K562 (cell line): ENCODE data around the gene PLS1. TPM values are rescaled to one million over a fixed set of nuclear protein-coding genes. Genes with fewer than 3 reads are reported as not detected.

ENCODE experiments used
- ATF4 ChIP-seq: fragments of 450-650 bp; formaldehyde crosslinking; IDR thresholded peaks from 2 replicates; pipeline ENCODE4 v1.4.0; 2022; ENCODE audit warnings: mild to moderate bottlenecking, moderate library complexity
- BCOR ChIP-seq: fragments of 450-650 bp; IDR thresholded peaks from 2 replicates; pipeline ENCODE4 v1.6.1; 2016
- BRF1 ChIP-seq: IDR thresholded peaks from 3 replicates; pipeline ENCODE4 v1.6.1; 2011; ENCODE audit warnings: borderline replicate concordance, mild to moderate bottlenecking; ENCODE audit not compliant: insufficient read length; ENCODE audit errors: extremely low read depth
- CTBP1 ChIP-seq: fragments of 450-650 bp; IDR thresholded peaks from 2 replicates; pipeline ENCODE4 v1.6.1; 2016; ENCODE audit warnings: borderline replicate concordance
- FOXJ3 ChIP-seq: sonication (generic); formaldehyde crosslinking; IDR thresholded peaks from 2 replicates; pipeline ENCODE4 v1.4.0; 2020; ENCODE audit warnings: mild to moderate bottlenecking, missing genetic modification reagents
- FOXP1 ChIP-seq: sonication (generic); formaldehyde crosslinking; IDR thresholded peaks from 2 replicates; pipeline ENCODE4 v1.8.0; 2022; ENCODE audit warnings: mild to moderate bottlenecking, missing genetic modification reagents
- GATA2 ChIP-seq: sonication (generic); formaldehyde crosslinking; IDR thresholded peaks from 2 replicates; pipeline ENCODE4 v1.4.0; 2020; ENCODE audit warnings: mild to moderate bottlenecking, missing genetic modification reagents
- GTF2E2 ChIP-seq: fragments of 200-800 bp; sonication (Bioruptor generic); IDR thresholded peaks from 2 replicates; pipeline ENCODE4 v1.6.1; 2016; ENCODE audit warnings: missing genetic modification characterization, missing compliant biosample characterization
- JUN ChIP-seq, 2 experiments: sonication (generic) in 1 of 2; formaldehyde crosslinking in 1 of 2; IDR thresholded peaks; 2 replicates each; pipeline versions ENCODE4 v1.6.1 to v1.8.0; 2012 to 2022; ENCODE audit warnings: borderline replicate concordance in 2 of 2, mild to moderate bottlenecking in 2 of 2, improper control_type of control experiment in 1 of 2, low read depth in 1 of 2, low read length in 1 of 2, missing genetic modification reagents in 1 of 2
- JUND ChIP-seq, 2 experiments: IDR thresholded peaks; 2 replicates in 1 of 2; 3 replicates in 1 of 2; pipeline ENCODE4 v1.6.1; 2011; ENCODE audit warnings: borderline replicate concordance in 2 of 2, low read depth in 2 of 2, low read length in 2 of 2, improper control_type of control experiment in 1 of 2, missing biosample characterization in 1 of 2, missing genetic modification characterization in 1 of 2, missing genetic modification reagents in 1 of 2
- POLR2B ChIP-seq: fragments of 450-650 bp; IDR thresholded peaks from 2 replicates; pipeline ENCODE4 v1.6.1; 2018; ENCODE audit warnings: low read depth; ENCODE audit not compliant: partially characterized antibody
- RAD21 ChIP-seq, 2 experiments: fragments of 250-450 bp in 1 of 2; fragments of 450-650 bp in 1 of 2; sonication (Bioruptor Pico) in 1 of 2; formaldehyde crosslinking in 1 of 2; IDR thresholded peaks in 1 of 2; conservative IDR thresholded peaks in 1 of 2; 2 replicates each; pipeline versions ENCODE4 v1.4.0 to v1.8.0; 2020 to 2022; ENCODE audit warnings: mild to moderate bottlenecking in 2 of 2, moderate library complexity in 1 of 2
- SMARCC2 ChIP-seq: fragments of 450-650 bp; IDR thresholded peaks from 2 replicates; pipeline ENCODE4 v1.6.1; 2017; ENCODE audit warnings: antibody characterized with exemption, moderate library complexity, mild to moderate bottlenecking, low read depth
- TFAM ChIP-seq: fragments of 250-450 bp; sonication (Bioruptor Pico); conservative IDR thresholded peaks from 2 replicates; pipeline ENCODE4 v1.5.0; 2021; ENCODE audit warnings: mild to moderate bottlenecking, moderate library complexity
- THRAP3 ChIP-seq: fragments of 450-650 bp; IDR thresholded peaks from 2 replicates; pipeline ENCODE4 v1.6.1; 2016; ENCODE audit warnings: mild to moderate bottlenecking, inconsistent platforms, borderline replicate concordance
- WHSC1 ChIP-seq: IDR thresholded peaks from one replicate; pipeline ENCODE4 v1.6.1; 2012; ENCODE audit warnings: low read length, control low read depth, inconsistent platforms
- ZNF316 ChIP-seq: fragments of 450-650 bp; IDR thresholded peaks from 2 replicates; pipeline ENCODE4 v1.6.1; 2016
- ZNF512 ChIP-seq: IDR thresholded peaks from 2 replicates; pipeline ENCODE4 v1.6.1; 2016; ENCODE audit warnings: missing genetic modification characterization, missing compliant biosample characterization
- ZNF589 ChIP-seq: fragments of 200-800 bp; sonication (Bioruptor generic); IDR thresholded peaks from 2 replicates; pipeline ENCODE4 v1.6.1; 2016; ENCODE audit warnings: low read depth, missing genetic modification characterization, missing compliant biosample characterization
- polyA plus RNA-seq, 8 experiments: library from polyadenylated mRNA; depleted of rRNA in 4 of 8; stranded (reverse) in 5 of 8; unstranded in 3 of 8; fragments of >200 nt; fragmentation: Nextera tagmentation in 2 of 8; fragmentation: Illumina TruSeq in 1 of 8; extraction: Ambion mirVana in 2 of 8; extraction: Trizol in 1 of 8; gene quantifications; 2 replicates each; pipeline versions ENCODE4 v1.2.1 to v1.2.3, GENCODE V29; 2011 to 2014; ENCODE audit warnings: inconsistent platforms in 1 of 8, missing spikeins in 1 of 8
- total RNA-seq, 7 experiments: library from RNA; depleted of rRNA in 6 of 7; stranded (reverse); fragments of >200 nt in 6 of 7; fragmentation: Illumina TruSeq in 2 of 7; extraction: Trizol in 2 of 7; gene quantifications; 2 replicates each; pipeline versions ENCODE4 v1.2.1 to v1.2.3, GENCODE V29; 2011 to 2021; ENCODE audit warnings: low replicate concordance in 1 of 7
- TF ChIP-seq, protein P1 (sequence below), 3 experiments: IDR thresholded peaks in 2 of 3; conservative IDR thresholded peaks in 1 of 3; 2 replicates each; pipeline ENCODE4 v1.5.1; 2011 to 2012; ENCODE audit warnings: low read length in 3 of 3, mild to moderate bottlenecking in 3 of 3, control low read depth in 2 of 3, improper control_type of control experiment in 1 of 3, inconsistent platforms in 1 of 3, low read depth in 1 of 3, mixed read lengths in 1 of 3, moderate library complexity in 1 of 3; ENCODE audit not compliant: insufficient read depth in 2 of 3
- TF ChIP-seq, protein P2 (sequence below): sonication (generic); formaldehyde crosslinking; IDR thresholded peaks from 2 replicates; pipeline ENCODE4 v1.8.1; 2022; ENCODE audit warnings: missing genetic modification reagents

Gene PLS1
- total and polyA plus RNA-seq, 9 of the 15 experiments (the other 6 are each of a cell fraction or from before 2014, with no cell fraction given) = 6.1 to 21.3 (median 13.0) TPM

- TF ChIP-seq JUND (IDR thresholded peaks at IDR 0.05; ENCODE audit: borderline replicate concordance, low read depth, low read length) (peak; percentile 59; the same call in 1 of the 2 replicates), JUND (tag; IDR thresholded peaks at IDR 0.05; ENCODE audit: borderline replicate concordance, low read depth, low read length) (no peak; the same call in 2 of the 3 replicates), RAD21 (CRISPR knock-in tag; conservative IDR thresholded peaks at IDR 0.05 in 1 of 2, IDR thresholded peaks at IDR 0.05 in 1 of 2) (no peak), CTBP1 (no peak), BCOR (no peak), GTF2E2 (peak; percentile 89), ZNF512 (tag) (no peak), ZNF316 (no peak), ATF4 (CRISPR knock-in tag) (0 out of 2 replicates have a peak, but pooled peaks have one; percentile 19), JUN (IDR thresholded peaks at IDR 0.05; ENCODE audit: borderline replicate concordance, low read depth, low read length) (no peak), JUN (CRISPR knock-in tag; IDR thresholded peaks at IDR 0.05; ENCODE audit: borderline replicate concordance) (no peak), BRF1 (no peak), TFAM (CRISPR knock-in tag) (no peak), THRAP3 (no peak), FOXJ3 (CRISPR knock-in tag) (no peak), ZNF589 (no peak), SMARCC2 (no peak), GATA2 (CRISPR knock-in tag) (no peak), FOXP1 (CRISPR knock-in tag) (no peak), WHSC1 (no peak), POLR2B (peak; percentile 70)
- TF ChIP-seq, protein P1, sequence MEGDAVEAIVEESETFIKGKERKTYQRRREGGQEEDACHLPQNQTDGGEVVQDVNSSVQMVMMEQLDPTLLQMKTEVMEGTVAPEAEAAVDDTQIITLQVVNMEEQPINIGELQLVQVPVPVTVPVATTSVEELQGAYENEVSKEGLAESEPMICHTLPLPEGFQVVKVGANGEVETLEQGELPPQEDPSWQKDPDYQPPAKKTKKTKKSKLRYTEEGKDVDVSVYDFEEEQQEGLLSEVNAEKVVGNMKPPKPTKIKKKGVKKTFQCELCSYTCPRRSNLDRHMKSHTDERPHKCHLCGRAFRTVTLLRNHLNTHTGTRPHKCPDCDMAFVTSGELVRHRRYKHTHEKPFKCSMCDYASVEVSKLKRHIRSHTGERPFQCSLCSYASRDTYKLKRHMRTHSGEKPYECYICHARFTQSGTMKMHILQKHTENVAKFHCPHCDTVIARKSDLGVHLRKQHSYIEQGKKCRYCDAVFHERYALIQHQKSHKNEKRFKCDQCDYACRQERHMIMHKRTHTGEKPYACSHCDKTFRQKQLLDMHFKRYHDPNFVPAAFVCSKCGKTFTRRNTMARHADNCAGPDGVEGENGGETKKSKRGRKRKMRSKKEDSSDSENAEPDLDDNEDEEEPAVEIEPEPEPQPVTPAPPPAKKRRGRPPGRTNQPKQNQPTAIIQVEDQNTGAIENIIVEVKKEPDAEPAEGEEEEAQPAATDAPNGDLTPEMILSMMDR (IDR thresholded peaks at IDR 0.05 in 2 of 3, conservative IDR thresholded peaks at IDR 0.05 in 1 of 3; ENCODE audit: insufficient read depth in 2 of 3, low read depth in 1 of 3, low read length in 3 of 3) = no peak
- TF ChIP-seq, protein P2, sequence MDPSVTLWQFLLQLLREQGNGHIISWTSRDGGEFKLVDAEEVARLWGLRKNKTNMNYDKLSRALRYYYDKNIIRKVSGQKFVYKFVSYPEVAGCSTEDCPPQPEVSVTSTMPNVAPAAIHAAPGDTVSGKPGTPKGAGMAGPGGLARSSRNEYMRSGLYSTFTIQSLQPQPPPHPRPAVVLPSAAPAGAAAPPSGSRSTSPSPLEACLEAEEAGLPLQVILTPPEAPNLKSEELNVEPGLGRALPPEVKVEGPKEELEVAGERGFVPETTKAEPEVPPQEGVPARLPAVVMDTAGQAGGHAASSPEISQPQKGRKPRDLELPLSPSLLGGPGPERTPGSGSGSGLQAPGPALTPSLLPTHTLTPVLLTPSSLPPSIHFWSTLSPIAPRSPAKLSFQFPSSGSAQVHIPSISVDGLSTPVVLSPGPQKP (CRISPR knock-in tag) = no peak
Observed at GRCh38 chr3:142723968-142724681, 127.9 kb downstream of the PLS1 start, which contains the start of gene TRPC1 (continued).
